Measurements from ENCODE around the gene OR8B12.

OR8B12 gene

DNA sequence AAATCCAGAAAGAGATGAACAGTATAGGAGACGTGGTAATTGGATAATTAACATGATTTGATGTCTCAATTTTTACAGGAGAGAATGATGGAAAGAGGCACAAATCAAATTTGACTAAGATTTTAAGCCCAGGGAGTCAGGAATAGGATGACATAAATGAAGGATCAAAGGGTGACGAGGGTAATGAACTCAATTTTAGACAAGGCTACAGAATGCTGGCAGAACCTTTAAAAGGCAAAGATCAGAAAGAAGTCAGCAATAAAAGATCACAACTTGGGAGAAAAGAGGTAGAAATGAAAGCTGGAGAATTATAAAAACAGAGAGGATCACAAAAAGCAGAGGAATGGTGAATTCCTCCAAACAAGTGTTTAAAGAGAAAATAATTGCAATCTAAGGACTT is 13.4 kb upstream of the OR8B12 start:
- Histone ChIP-seq H3K36me3 (replicated peaks; ENCODE audit: low read depth, low read length) (no peaks in the 10 kb centered on the region), H3K79me2 (ENCODE audit: low read length) (no peaks in the 10 kb centered on the region), H3K9me3 (ENCODE audit: insufficient read depth, low read length) (no peaks in the 10 kb centered on the region), H3K27ac (ENCODE audit: low read length) (no peak overlapping the region), H3K27me3 (ENCODE audit: low read depth, low read length) (no peaks in the 10 kb centered on the region), H3K4me3 (ENCODE audit: low read length) (no peak overlapping the region), H3K9ac (ENCODE audit: low read length) (no peak overlapping the region), H3K4me2 (ENCODE audit: low read length) (no peak overlapping the region), H4K20me1 (ENCODE audit: insufficient read depth, low read length) (no peaks in the 10 kb centered on the region), H3K4me1 (ENCODE audit: low read length) (no peaks in the 10 kb centered on the region), H2AFZ (ENCODE audit: low read depth, low read length) (no peak overlapping the region)
- TF ChIP-seq, protein P1, sequence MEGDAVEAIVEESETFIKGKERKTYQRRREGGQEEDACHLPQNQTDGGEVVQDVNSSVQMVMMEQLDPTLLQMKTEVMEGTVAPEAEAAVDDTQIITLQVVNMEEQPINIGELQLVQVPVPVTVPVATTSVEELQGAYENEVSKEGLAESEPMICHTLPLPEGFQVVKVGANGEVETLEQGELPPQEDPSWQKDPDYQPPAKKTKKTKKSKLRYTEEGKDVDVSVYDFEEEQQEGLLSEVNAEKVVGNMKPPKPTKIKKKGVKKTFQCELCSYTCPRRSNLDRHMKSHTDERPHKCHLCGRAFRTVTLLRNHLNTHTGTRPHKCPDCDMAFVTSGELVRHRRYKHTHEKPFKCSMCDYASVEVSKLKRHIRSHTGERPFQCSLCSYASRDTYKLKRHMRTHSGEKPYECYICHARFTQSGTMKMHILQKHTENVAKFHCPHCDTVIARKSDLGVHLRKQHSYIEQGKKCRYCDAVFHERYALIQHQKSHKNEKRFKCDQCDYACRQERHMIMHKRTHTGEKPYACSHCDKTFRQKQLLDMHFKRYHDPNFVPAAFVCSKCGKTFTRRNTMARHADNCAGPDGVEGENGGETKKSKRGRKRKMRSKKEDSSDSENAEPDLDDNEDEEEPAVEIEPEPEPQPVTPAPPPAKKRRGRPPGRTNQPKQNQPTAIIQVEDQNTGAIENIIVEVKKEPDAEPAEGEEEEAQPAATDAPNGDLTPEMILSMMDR (IDR thresholded peaks at IDR 0.05; ENCODE audit: low read depth, low read length) = no peak
- no peak for TF ChIP-seq EZH2phosphoT487 (IDR thresholded peaks at IDR 0.05; ENCODE audit: low read depth)

DNA sequence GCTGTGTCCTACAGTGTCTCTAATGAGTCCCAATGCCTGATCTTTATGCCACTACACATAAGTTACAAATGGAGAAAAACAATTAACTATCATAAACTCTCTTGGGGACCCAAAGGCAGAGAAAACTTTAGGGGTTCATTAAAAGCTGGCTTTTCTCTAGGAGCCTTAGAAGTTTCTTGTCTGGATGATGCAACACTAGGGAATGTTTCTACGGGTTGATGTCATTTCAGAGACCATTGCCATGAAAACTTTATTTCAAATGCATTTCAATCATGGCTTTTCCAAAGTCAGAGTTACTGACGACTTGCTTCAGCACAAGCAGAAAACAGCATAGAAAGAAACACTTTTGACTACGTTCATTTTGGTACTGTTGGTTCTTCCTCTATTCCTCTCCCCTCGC is 8.5 kb upstream of the OR8B12 start:
- no peak overlapping the region for H3K4me3 ChIP-seq (ENCODE audit: low read length)
- H3K9me3 ChIP-seq (ENCODE audit: insufficient read depth, low read length) = no peaks in the 10 kb centered on the region
- H3K27me3 ChIP-seq (ENCODE audit: low read depth, low read length) = no peaks in the 10 kb centered on the region
- no peak overlapping the region for H3K4me2 ChIP-seq (ENCODE audit: low read length)
- no peak for TF ChIP-seq EZH2phosphoT487 (IDR thresholded peaks at IDR 0.05; ENCODE audit: low read depth)
- TF ChIP-seq, protein P1 (IDR thresholded peaks at IDR 0.05; ENCODE audit: low read depth, low read length) = no peak
- no peaks in the 10 kb centered on the region for H3K79me2 ChIP-seq (ENCODE audit: low read length)
- H4K20me1 ChIP-seq (ENCODE audit: insufficient read depth, low read length) = no peaks in the 10 kb centered on the region
- no peak overlapping the region for H2AFZ ChIP-seq (ENCODE audit: low read depth, low read length)
- H3K27ac ChIP-seq (ENCODE audit: low read length) = no peak overlapping the region
- H3K9ac ChIP-seq (ENCODE audit: low read length) = no peak overlapping the region
- H3K4me1 ChIP-seq (ENCODE audit: low read length) = no peaks in the 10 kb centered on the region
- no peaks in the 10 kb centered on the region for H3K36me3 ChIP-seq (replicated peaks; ENCODE audit: low read depth, low read length)

DNA sequence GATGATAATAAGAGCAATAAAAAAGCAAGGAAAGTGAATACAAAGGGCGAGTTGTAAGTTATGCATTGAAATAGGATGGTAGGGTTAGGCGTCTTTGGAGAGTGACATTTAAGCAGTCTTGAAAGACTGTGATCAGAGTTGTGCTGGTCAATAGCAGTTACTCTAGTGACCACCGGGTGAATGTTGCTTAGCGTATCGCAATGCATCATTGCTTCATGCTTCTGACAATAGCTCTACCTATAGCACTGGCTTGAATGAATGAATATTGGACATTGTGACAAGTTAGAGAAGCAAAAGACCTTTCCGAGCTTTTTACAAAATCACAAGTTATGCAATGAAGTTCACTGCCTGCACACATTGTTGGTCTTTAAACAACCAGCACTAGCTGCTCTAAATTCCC is 7.7 kb upstream of the OR8B12 start:
- no peak for TF ChIP-seq EZH2phosphoT487 (IDR thresholded peaks at IDR 0.05; ENCODE audit: low read depth)
- TF ChIP-seq, protein P1 (IDR thresholded peaks at IDR 0.05; ENCODE audit: low read depth, low read length) = no peak
- H3K4me3 ChIP-seq (ENCODE audit: low read length) = no peak overlapping the region
- no peak overlapping the region for H3K27ac ChIP-seq (ENCODE audit: low read length)
- no peaks in the 10 kb centered on the region for H3K9me3 ChIP-seq (ENCODE audit: insufficient read depth, low read length)
- no peak overlapping the region for H3K4me2 ChIP-seq (ENCODE audit: low read length)
- H3K27me3 ChIP-seq (ENCODE audit: low read depth, low read length) = no peaks in the 10 kb centered on the region
- no peaks in the 10 kb centered on the region for H4K20me1 ChIP-seq (ENCODE audit: insufficient read depth, low read length)
- no peaks in the 10 kb centered on the region for H3K4me1 ChIP-seq (ENCODE audit: low read length)
- no peak overlapping the region for H3K9ac ChIP-seq (ENCODE audit: low read length)
- H2AFZ ChIP-seq (ENCODE audit: low read depth, low read length) = no peak overlapping the region
- no peaks in the 10 kb centered on the region for H3K36me3 ChIP-seq (replicated peaks; ENCODE audit: low read depth, low read length)
- H3K79me2 ChIP-seq (ENCODE audit: low read length) = no peaks in the 10 kb centered on the region

DNA sequence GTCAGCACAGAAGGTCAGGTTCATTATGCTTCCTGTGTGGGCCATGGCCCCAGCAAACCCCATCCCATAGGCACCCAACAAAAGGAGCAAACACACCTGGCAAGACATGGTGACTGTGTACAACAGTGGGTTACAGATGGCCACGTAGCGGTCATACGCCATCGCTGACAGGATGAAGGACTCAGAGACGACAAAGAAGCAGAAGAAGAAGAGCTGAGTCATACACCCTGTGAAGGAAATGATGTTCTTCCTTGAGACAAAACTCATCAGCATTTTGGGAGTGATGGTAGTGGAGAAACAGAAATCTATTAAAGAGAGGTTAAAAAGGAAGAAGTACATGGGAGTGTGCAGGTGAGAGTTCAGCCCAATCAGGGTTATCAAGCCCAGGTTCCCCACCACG is 309 bp downstream of the OR8B12 start:
- H2AFZ ChIP-seq (ENCODE audit: low read depth, low read length) = no peak overlapping the region
- no peaks in the 10 kb centered on the region for H3K79me2 ChIP-seq (ENCODE audit: low read length)
- no peaks in the 10 kb centered on the region for H4K20me1 ChIP-seq (ENCODE audit: insufficient read depth, low read length)
- no peak overlapping the region for H3K4me2 ChIP-seq (ENCODE audit: low read length)
- H3K4me1 ChIP-seq (ENCODE audit: low read length) = no peaks in the 10 kb centered on the region
- H3K27me3 ChIP-seq (ENCODE audit: low read depth, low read length) = no peaks in the 10 kb centered on the region
- TF ChIP-seq EZH2phosphoT487 (IDR thresholded peaks at IDR 0.05; ENCODE audit: low read depth) = no peak
- TF ChIP-seq, protein P1 (IDR thresholded peaks at IDR 0.05; ENCODE audit: low read depth, low read length) = no peak
- no peak overlapping the region for H3K9ac ChIP-seq (ENCODE audit: low read length)
- no peak overlapping the region for H3K4me3 ChIP-seq (ENCODE audit: low read length)
- H3K27ac ChIP-seq (ENCODE audit: low read length) = no peak overlapping the region
- no peaks in the 10 kb centered on the region for H3K9me3 ChIP-seq (ENCODE audit: insufficient read depth, low read length)
- H3K36me3 ChIP-seq (replicated peaks; ENCODE audit: low read depth, low read length) = no peaks in the 10 kb centered on the region
